Fibroblast of peridontal ligament (primary cell): Measurements from ENCODE around the gene TNFRSF4.
"Not testable (repeated sequence)": the region's sequence is repeated elsewhere in the genome, so short reads cannot be mapped to it uniquely, and the experiment has no call there.

Source experiments
- DNase-seq: peaks from one replicate; pipeline ENCODE4 v3.0.0-alpha.2; 2010; ENCODE audit errors: extremely low read depth

The TNFRSF4 gene

GRCh38 chr1:1202831-1203560 lies 11.0 kb downstream of the TNFRSF4 start:
- DNase-seq: no peak

GRCh38 chr1:1200876-1201810 lies 12.8 kb downstream of the TNFRSF4 start:
- peak; percentile 25 for DNase-seq

GRCh38 chr1:1199961-1200875 lies 13.7 kb downstream of the TNFRSF4 start:
- no peak for DNase-seq

- DNase-seq: no peak
Observed at GRCh38 chr1:1199141-1199960, 14.6 kb downstream of the TNFRSF4 start.

GRCh38 chr1:1198423-1199140 lies 15.4 kb downstream of the TNFRSF4 start:
- no peak for DNase-seq

GRCh38 chr1:1197551-1198422 lies 16.2 kb downstream of the TNFRSF4 start:
- DNase-seq: no peak

- no peak for DNase-seq
Observed at GRCh38 chr1:1197188-1197500, 16.8 kb downstream of the TNFRSF4 start.

GRCh38 chr1:1196431-1197187 lies 17.3 kb downstream of the TNFRSF4 start:
- no peak for DNase-seq

GRCh38 chr1:1195726-1196125 lies 18.2 kb downstream of the TNFRSF4 start:
- DNase-seq: not testable (repeated sequence)

- no peak for DNase-seq
Observed at GRCh38 chr1:1194723-1195122, 19.2 kb downstream of the TNFRSF4 start.

GRCh38 chr1:1191734-1192133 lies 22.2 kb downstream of the TNFRSF4 start:
- DNase-seq: no peak

GRCh38 chr1:1189111-1189510 lies 24.8 kb downstream of the TNFRSF4 start:
- no peak for DNase-seq

- peak; percentile 96 for DNase-seq
Observed at GRCh38 chr1:1187938-1188337, 26.0 kb downstream of the TNFRSF4 start.

GRCh38 chr1:1185101-1185765 lies 28.7 kb downstream of the TNFRSF4 start:
- no peak for DNase-seq

GRCh38 chr1:1183833-1184775 lies 29.8 kb downstream of the TNFRSF4 start:
- no peak for DNase-seq

GRCh38 chr1:1183221-1183747 lies 30.7 kb downstream of the TNFRSF4 start:
- no peak for DNase-seq
